HEK293 (cell line): ENCODE data around the gene LRRC49.

Source experiments
- KLF1 ChIP-seq: fragments of 450-650 bp; formaldehyde crosslinking; IDR thresholded peaks from 2 replicates; pipeline ENCODE4 v1.5.1; 2016; ENCODE audit warnings: missing biosample characterization, missing genetic modification characterization
- ZNF366 ChIP-seq: fragments of 450-650 bp; formaldehyde crosslinking; conservative IDR thresholded peaks from 2 replicates; pipeline ENCODE4 v1.5.1; 2016; ENCODE audit warnings: missing biosample characterization, missing genetic modification characterization
- ZNF560 ChIP-seq: fragments of 450-650 bp; formaldehyde crosslinking; IDR thresholded peaks from 2 replicates; pipeline ENCODE4 v1.5.1; 2017; ENCODE audit warnings: missing biosample characterization, missing genetic modification characterization, borderline replicate concordance
- ZNF571 ChIP-seq: fragments of 450-650 bp; formaldehyde crosslinking; IDR thresholded peaks from 2 replicates; pipeline ENCODE4 v1.5.0; 2017; ENCODE audit warnings: missing biosample characterization, missing genetic modification characterization
- ZNF623 ChIP-seq: fragments of 450-650 bp; formaldehyde crosslinking; IDR thresholded peaks from 2 replicates; pipeline ENCODE4 v1.5.1; 2016; ENCODE audit warnings: missing biosample characterization, missing genetic modification characterization
- ZNF776 ChIP-seq: fragments of 450-650 bp; formaldehyde crosslinking; IDR thresholded peaks from 2 replicates; pipeline ENCODE4 v1.5.0; 2017; ENCODE audit warnings: missing biosample characterization, missing genetic modification characterization, borderline replicate concordance
- ZNF777 ChIP-seq: fragments of 450-650 bp; formaldehyde crosslinking; IDR thresholded peaks from 2 replicates; pipeline ENCODE4 v1.5.1; 2017; ENCODE audit warnings: missing biosample characterization, missing genetic modification characterization, borderline replicate concordance
- TF ChIP-seq, protein P1 (sequence below): fragments of 450-650 bp; formaldehyde crosslinking; IDR thresholded peaks from 2 replicates; pipeline ENCODE4 v1.5.1; 2016; ENCODE audit warnings: missing biosample characterization, missing genetic modification characterization
- TF ChIP-seq, protein P2 (sequence below): fragments of 450-650 bp; formaldehyde crosslinking; IDR thresholded peaks from 2 replicates; pipeline ENCODE4 v1.5.1; 2016; ENCODE audit warnings: missing biosample characterization, missing genetic modification characterization
- TF ChIP-seq, protein P3 (sequence below): fragments of 450-650 bp; formaldehyde crosslinking; IDR thresholded peaks from 2 replicates; pipeline ENCODE4 v1.5.1; 2016; ENCODE audit warnings: missing biosample characterization, missing genetic modification characterization

DNA sequence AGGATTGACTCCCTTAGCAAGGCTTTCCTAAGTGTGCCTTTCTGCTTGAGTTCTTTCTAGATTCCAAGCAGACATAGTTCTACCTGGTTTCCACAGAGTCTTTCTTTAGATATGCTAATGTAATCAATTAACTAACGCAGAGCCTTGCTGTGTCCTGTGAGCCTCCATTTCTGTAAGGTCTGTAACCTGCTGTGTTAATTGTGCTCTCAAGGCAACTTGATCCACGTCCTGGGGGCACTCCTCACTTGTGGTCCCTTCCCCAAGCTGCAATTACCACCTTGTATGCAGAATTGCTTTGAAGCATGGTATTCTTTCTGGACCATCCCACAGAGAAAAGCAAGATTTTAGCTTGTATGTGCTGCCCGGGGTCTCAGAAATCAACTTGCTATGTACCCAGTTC, 193.2 kb downstream of the LRRC49 start:
- TF ChIP-seq, protein P1, sequence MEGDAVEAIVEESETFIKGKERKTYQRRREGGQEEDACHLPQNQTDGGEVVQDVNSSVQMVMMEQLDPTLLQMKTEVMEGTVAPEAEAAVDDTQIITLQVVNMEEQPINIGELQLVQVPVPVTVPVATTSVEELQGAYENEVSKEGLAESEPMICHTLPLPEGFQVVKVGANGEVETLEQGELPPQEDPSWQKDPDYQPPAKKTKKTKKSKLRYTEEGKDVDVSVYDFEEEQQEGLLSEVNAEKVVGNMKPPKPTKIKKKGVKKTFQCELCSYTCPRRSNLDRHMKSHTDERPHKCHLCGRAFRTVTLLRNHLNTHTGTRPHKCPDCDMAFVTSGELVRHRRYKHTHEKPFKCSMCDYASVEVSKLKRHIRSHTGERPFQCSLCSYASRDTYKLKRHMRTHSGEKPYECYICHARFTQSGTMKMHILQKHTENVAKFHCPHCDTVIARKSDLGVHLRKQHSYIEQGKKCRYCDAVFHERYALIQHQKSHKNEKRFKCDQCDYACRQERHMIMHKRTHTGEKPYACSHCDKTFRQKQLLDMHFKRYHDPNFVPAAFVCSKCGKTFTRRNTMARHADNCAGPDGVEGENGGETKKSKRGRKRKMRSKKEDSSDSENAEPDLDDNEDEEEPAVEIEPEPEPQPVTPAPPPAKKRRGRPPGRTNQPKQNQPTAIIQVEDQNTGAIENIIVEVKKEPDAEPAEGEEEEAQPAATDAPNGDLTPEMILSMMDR (tag by site-specific recombination): no peak
- TF ChIP-seq ZNF777 (tag by site-specific recombination): no peak
- no peak for TF ChIP-seq KLF1 (tag by site-specific recombination)
- no peak for TF ChIP-seq ZNF571 (tag by site-specific recombination)
- TF ChIP-seq, protein P2, sequence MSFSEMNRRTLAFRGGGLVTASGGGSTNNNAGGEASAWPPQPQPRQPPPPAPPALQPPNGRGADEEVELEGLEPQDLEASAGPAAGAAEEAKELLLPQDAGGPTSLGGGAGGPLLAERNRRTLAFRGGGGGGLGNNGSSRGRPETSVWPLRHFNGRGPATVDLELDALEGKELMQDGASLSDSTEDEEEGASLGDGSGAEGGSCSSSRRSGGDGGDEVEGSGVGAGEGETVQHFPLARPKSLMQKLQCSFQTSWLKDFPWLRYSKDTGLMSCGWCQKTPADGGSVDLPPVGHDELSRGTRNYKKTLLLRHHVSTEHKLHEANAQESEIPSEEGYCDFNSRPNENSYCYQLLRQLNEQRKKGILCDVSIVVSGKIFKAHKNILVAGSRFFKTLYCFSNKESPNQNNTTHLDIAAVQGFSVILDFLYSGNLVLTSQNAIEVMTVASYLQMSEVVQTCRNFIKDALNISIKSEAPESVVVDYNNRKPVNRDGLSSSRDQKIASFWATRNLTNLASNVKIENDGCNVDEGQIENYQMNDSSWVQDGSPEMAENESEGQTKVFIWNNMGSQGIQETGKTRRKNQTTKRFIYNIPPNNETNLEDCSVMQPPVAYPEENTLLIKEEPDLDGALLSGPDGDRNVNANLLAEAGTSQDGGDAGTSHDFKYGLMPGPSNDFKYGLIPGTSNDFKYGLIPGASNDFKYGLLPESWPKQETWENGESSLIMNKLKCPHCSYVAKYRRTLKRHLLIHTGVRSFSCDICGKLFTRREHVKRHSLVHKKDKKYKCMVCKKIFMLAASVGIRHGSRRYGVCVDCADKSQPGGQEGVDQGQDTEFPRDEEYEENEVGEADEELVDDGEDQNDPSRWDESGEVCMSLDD (tag by site-specific recombination): no peak
- TF ChIP-seq ZNF366 (tag by site-specific recombination): no peak
- TF ChIP-seq ZNF560 (tag by site-specific recombination): no peak
- TF ChIP-seq, protein P3, sequence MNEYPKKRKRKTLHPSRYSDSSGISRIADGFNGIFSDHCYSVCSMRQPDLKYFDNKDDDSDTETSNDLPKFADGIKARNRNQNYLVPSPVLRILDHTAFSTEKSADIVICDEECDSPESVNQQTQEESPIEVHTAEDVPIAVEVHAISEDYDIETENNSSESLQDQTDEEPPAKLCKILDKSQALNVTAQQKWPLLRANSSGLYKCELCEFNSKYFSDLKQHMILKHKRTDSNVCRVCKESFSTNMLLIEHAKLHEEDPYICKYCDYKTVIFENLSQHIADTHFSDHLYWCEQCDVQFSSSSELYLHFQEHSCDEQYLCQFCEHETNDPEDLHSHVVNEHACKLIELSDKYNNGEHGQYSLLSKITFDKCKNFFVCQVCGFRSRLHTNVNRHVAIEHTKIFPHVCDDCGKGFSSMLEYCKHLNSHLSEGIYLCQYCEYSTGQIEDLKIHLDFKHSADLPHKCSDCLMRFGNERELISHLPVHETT: no peak
- TF ChIP-seq ZNF623 (tag by site-specific recombination): no peak
- TF ChIP-seq ZNF776 (tag by site-specific recombination): no peak
